Tibial nerve (tissue), 4 donors: ENCODE measurements around the gene NFASC. TPM values are rescaled to one million over a fixed set of nuclear protein-coding genes. Genes with fewer than 3 reads are reported as not detected.
A peak's percentile ranks its signal among the peaks of the same experiment; 100 is the strongest.

ENCODE experiments used
- DNase-seq, 2 donors: peaks; one replicate each; pipeline ENCODE4 v3.0.0-alpha.2; 2019; ENCODE audit warnings: low spot score in 2 of 2
- H3K27ac ChIP-seq, 4 donors: fragments of 200-600 bp; sonication (generic) in 3 of 4; one replicate each; pipeline ENCODE4 v1.5.1; 2017 to 2019; ENCODE audit warnings: mild to moderate bottlenecking in 1 of 4
- H3K27me3 ChIP-seq, 2 donors: fragments of 200-600 bp; sonication (generic) in 1 of 2; one replicate each; pipeline versions ENCODE4 v1.5.1 to v1.6.0; 2017 to 2019
- H3K36me3 ChIP-seq, 3 donors: fragments of 200-600 bp; sonication (generic); one replicate each; pipeline ENCODE4 v1.5.1; 2018 to 2019
- H3K4me1 ChIP-seq, 4 donors: fragments of 200-600 bp; sonication (generic) in 3 of 4; one replicate each; pipeline ENCODE4 v1.5.1; 2017 to 2019
- H3K4me3 ChIP-seq, 4 donors: fragments of 200-600 bp; sonication (generic) in 3 of 4; one replicate each; pipeline ENCODE4 v1.5.1; 2017 to 2019; ENCODE audit warnings: mild to moderate bottlenecking in 1 of 4, moderate library complexity in 1 of 4
- H3K9me3 ChIP-seq, 4 donors: fragments of 200-600 bp; sonication (generic) in 3 of 4; one replicate each; pipeline ENCODE4 v1.5.1; 2017 to 2019
- EP300 ChIP-seq, 2 donors: sonication (generic); formaldehyde crosslinking; IDR thresholded peaks; one replicate each; pipeline ENCODE4 v1.6.1; 2017; ENCODE audit warnings: antibody characterized with exemption in 2 of 2, mild to moderate bottlenecking in 1 of 2
- POLR2A ChIP-seq, 2 donors: fragments of 450-650 bp; IDR thresholded peaks; one replicate each; pipeline ENCODE4 v1.6.1; 2017; ENCODE audit warnings: antibody characterized with exemption in 2 of 2, mild to moderate bottlenecking in 2 of 2, moderate library complexity in 2 of 2
- WGBS, 2 donors: methylation state at CpG; one replicate each; pipeline ENCODE4 v1.1.5; 2018; 5-methylcytosine and 5-hydroxymethylcytosine counted together
- total RNA-seq, 4 donors: library from RNA; depleted of rRNA; stranded (reverse); fragments of >200 nt; gene quantifications; one replicate each; pipeline ENCODE4 v1.1.0, GENCODE V29; 2016
- TF ChIP-seq, protein P1 (sequence below), 5 experiments: fragments of 200-600 bp in 3 of 5; fragments of 450-650 bp in 2 of 5; sonication (generic) in 3 of 5; IDR thresholded peaks; one replicate each; pipeline ENCODE4 v1.5.1; 2016 to 2019; ENCODE audit warnings: antibody characterized with exemption in 5 of 5, mild to moderate bottlenecking in 3 of 5, moderate library complexity in 2 of 5

The NFASC gene
- total RNA-seq, 4 donors from 2014 or later = 69.9 to 112 (median 94.0) TPM

DNA sequence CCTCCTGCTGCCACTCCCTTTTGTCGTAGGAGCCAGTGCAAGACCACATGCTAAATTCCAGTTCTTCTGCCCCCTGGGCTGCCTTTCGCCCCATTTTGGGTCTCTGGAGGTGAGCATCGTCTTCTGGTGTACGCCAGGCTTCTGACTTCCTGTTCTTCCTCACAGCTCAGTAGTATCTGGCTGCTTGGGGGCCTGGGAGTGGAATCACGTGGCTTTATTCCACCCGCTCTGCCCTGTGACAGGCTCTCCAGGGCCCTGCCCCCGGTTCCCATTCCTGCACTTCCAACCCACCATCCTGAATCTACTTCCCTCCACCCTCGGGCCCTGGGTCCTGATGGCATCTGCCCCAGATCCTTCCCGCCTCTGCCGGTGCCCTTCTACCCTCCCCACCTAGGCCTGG, 3.6 kb downstream of the NFASC start:
- no peaks in the 10 kb centered on the region for H3K9me3 ChIP-seq
- H3K4me1 ChIP-seq = peaks cover 0 to 35% (median 6%) of the 10 kb centered on the region in 4 donors
- no peaks in the 10 kb centered on the region for H3K36me3 ChIP-seq
- no peaks in the 10 kb centered on the region for H3K27me3 ChIP-seq
- H3K27ac ChIP-seq = peak overlapping the region in 2 of 4 donors; percentile 67 to 74
- 81 to 83% methylated on average over 10 of the region's 10 CpGs for WGBS, 2 donors
- DNase-seq = no peak
- peak in 1 of 2 donors; percentile 56 for TF ChIP-seq EP300 (IDR thresholded peaks at IDR 0.05)
- peak in 1 of 2 donors; percentile 25 for TF ChIP-seq POLR2A (IDR thresholded peaks at IDR 0.05)
- TF ChIP-seq, protein P1, sequence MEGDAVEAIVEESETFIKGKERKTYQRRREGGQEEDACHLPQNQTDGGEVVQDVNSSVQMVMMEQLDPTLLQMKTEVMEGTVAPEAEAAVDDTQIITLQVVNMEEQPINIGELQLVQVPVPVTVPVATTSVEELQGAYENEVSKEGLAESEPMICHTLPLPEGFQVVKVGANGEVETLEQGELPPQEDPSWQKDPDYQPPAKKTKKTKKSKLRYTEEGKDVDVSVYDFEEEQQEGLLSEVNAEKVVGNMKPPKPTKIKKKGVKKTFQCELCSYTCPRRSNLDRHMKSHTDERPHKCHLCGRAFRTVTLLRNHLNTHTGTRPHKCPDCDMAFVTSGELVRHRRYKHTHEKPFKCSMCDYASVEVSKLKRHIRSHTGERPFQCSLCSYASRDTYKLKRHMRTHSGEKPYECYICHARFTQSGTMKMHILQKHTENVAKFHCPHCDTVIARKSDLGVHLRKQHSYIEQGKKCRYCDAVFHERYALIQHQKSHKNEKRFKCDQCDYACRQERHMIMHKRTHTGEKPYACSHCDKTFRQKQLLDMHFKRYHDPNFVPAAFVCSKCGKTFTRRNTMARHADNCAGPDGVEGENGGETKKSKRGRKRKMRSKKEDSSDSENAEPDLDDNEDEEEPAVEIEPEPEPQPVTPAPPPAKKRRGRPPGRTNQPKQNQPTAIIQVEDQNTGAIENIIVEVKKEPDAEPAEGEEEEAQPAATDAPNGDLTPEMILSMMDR (IDR thresholded peaks at IDR 0.05) = no peak
- peak overlapping the region in 1 of 4 donors; percentile 39 for H3K4me3 ChIP-seq

DNA sequence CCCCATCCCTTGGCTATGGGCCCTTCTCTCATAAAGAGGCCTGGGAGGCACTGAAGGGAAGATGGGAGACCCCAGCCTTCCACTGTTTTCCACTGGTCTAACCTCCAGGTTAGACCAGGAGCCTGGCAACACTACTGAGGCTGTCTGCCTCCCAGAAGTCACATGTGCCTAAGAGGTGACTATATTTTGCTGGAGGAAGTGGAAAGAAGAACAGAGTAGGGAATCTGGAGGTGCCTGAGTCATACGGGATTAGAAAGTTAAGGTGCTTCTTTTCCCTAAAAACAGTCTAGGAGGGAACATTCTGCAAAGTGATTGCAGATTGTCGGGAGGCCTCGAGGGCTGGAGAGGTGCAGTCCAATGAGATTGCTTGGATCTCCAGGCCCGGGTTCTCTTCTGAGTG, 4.6 kb downstream of the NFASC start:
- no peaks in the 10 kb centered on the region for H3K9me3 ChIP-seq
- H3K27ac ChIP-seq = peak overlapping the region in 1 of 4 donors; percentile 74
- DNase-seq = no peak
- no peaks in the 10 kb centered on the region for H3K27me3 ChIP-seq
- H3K4me1 ChIP-seq = peaks cover 0 to 36% (median 6%) of the 10 kb centered on the region in 4 donors
- H3K4me3 ChIP-seq = no peak overlapping the region
- no peaks in the 10 kb centered on the region for H3K36me3 ChIP-seq
- TF ChIP-seq, protein P1 (IDR thresholded peaks at IDR 0.05) = no peak
- TF ChIP-seq POLR2A (IDR thresholded peaks at IDR 0.05) (no peak), EP300 (IDR thresholded peaks at IDR 0.05) (no peak)
- WGBS, 2 donors = 56 to 59% methylated on average over 4 of the region's 4 CpGs

DNA sequence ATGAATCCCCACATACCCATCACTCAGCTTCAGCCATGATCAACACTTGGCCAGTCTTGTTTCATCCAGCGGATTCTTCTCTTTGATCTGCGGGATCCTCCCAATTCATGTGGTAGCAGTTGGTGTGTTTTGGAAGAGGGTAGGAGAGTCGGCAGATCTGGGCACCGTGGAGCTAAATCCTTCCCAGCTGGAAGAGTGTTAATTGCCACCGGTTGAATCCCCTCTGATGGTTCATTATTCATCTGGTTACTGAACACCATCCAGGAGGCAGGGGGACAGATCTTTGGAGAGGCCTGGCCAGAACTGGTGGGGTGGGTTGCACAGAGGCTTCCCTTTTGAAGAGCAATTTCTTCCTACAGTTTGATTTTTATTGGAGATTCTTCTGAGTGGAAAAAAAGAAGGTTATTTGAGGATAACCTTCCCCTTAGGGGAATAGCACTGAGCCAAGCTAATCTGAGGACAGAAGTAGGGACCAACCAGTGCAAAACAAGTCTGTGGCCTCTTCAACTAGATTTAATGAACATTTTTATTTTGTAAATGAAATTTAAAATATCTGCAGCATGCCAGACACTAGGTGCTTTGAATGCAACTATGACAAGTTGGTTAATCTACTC, 8.1 kb downstream of the NFASC start:
- TF ChIP-seq EP300 (IDR thresholded peaks at IDR 0.05) = no peak
- TF ChIP-seq, protein P1 (IDR thresholded peaks at IDR 0.05) = no peak
- no peak for TF ChIP-seq POLR2A (IDR thresholded peaks at IDR 0.05)
- Histone ChIP-seq H3K27me3 (no peaks in the 10 kb centered on the region), H3K4me1 (peaks cover 0 to 37% (median 6%) of the 10 kb centered on the region in 4 donors), H3K4me3 (no peak overlapping the region), H3K36me3 (no peaks in the 10 kb centered on the region), H3K9me3 (no peaks in the 10 kb centered on the region), H3K27ac (peak overlapping the region in 2 of 4 donors; percentile 15 to 81)
- DNase-seq = no peak
- WGBS, 2 donors = 36 to 43% methylated on average over 5 of the region's 5 CpGs

DNA sequence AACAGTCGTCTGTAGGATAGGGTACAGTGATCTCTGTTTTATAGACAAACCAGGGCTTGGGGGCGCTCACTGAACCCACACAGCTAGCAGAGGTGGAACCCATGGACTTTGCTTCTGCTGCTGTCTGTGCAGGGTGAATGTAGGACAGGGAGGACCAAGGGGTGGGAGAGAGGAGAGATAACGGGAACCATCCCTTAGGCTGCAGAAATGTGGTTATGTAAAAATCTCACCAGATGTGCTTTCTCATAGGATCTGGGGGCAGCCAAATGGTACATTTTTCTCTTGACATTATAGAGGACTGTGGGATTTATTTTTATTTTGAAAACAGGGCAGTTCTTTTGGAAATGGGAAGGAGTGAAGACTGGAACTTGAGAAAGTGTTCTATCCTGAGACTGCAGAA, 8.7 kb downstream of the NFASC start:
- no peak for DNase-seq
- WGBS, 2 donors = 61 to 63% methylated on average over 3 of the region's 3 CpGs
- no peaks in the 10 kb centered on the region for H3K27me3 ChIP-seq
- no peaks in the 10 kb centered on the region for H3K36me3 ChIP-seq
- no peaks in the 10 kb centered on the region for H3K9me3 ChIP-seq
- H3K27ac ChIP-seq = peak overlapping the region in 2 of 4 donors; percentile 15 to 81
- peaks cover 0 to 43% (median 7%) of the 10 kb centered on the region in 4 donors for H3K4me1 ChIP-seq
- no peak overlapping the region for H3K4me3 ChIP-seq
- TF ChIP-seq, protein P1 (IDR thresholded peaks at IDR 0.05) = no peak
- TF ChIP-seq EP300 (IDR thresholded peaks at IDR 0.05) (no peak), POLR2A (IDR thresholded peaks at IDR 0.05) (no peak)

DNA sequence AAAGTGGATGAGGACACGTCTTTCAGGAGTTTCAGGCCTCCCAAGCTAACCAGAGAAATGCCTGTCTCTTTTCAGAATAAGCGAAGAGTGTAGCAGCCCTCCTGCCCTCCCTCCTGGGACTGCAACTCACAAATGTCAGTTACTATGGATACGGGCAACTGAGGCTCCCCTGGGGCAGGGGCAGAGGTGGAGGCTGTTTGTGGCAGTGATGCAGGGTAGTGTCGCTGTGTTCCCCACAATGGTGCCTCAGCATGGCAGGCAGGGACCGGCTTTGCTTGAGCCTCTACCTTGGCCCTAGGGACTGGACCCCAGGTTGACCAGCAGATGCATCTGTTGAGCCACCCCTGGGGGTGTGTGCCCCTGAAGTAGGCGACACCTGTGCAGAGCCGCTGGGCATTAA, 10.2 kb downstream of the NFASC start:
- Histone ChIP-seq H3K4me3 (no peak overlapping the region), H3K27me3 (no peaks in the 10 kb centered on the region), H3K36me3 (no peaks in the 10 kb centered on the region), H3K9me3 (no peaks in the 10 kb centered on the region), H3K4me1 (peaks cover 0 to 59% (median 15%) of the 10 kb centered on the region in 4 donors), H3K27ac (peak overlapping the region in 3 of 4 donors; percentile 14 to 81 (median 67))
- no peak for DNase-seq
- WGBS, 2 donors = 90 to 93% methylated on average over 7 of the region's 7 CpGs
- TF ChIP-seq EP300 (IDR thresholded peaks at IDR 0.05) (no peak), POLR2A (IDR thresholded peaks at IDR 0.05) (no peak)
- TF ChIP-seq, protein P1 (IDR thresholded peaks at IDR 0.05) = no peak
